WTC11 (cell line): ENCODE results near the gene FGR.

Experiments used
- ATF3 ChIP-seq: sonication (generic); formaldehyde crosslinking; conservative IDR thresholded peaks from 2 replicates; pipeline ENCODE4 v1.8.1; 2022; ENCODE audit warnings: mild to moderate bottlenecking, missing genetic modification reagents
- ATF6 ChIP-seq: sonication (generic); formaldehyde crosslinking; IDR thresholded peaks from 2 replicates; pipeline ENCODE4 v1.8.1; 2023; ENCODE audit warnings: mild to moderate bottlenecking, missing genetic modification reagents
- CREB1 ChIP-seq: sonication (generic); formaldehyde crosslinking; IDR thresholded peaks from 2 replicates; pipeline ENCODE4 v1.8.0; 2023; ENCODE audit warnings: mild to moderate bottlenecking, missing genetic modification reagents
- CTCF ChIP-seq: fragments of 200-600 bp; IDR thresholded peaks from 2 replicates; pipeline ENCODE4 v1.8.0; 2022; ENCODE audit warnings: antibody characterized with exemption
- ELF4 ChIP-seq: sonication (generic); formaldehyde crosslinking; IDR thresholded peaks from 2 replicates; pipeline ENCODE4 v1.8.1; 2022; ENCODE audit warnings: low read depth, mild to moderate bottlenecking, moderate library complexity, missing genetic modification reagents
- ESRRA ChIP-seq: sonication (generic); formaldehyde crosslinking; IDR thresholded peaks from 2 replicates; pipeline ENCODE4 v1.8.1; 2022; ENCODE audit warnings: mild to moderate bottlenecking, missing genetic modification reagents, borderline replicate concordance
- ETV6 ChIP-seq: sonication (generic); formaldehyde crosslinking; IDR thresholded peaks from 2 replicates; pipeline ENCODE4 v1.8.1; 2022; ENCODE audit warnings: mild to moderate bottlenecking, missing genetic modification reagents
- NR2C2 ChIP-seq: sonication (generic); formaldehyde crosslinking; IDR thresholded peaks from 2 replicates; pipeline ENCODE4 v1.8.0; 2022; ENCODE audit warnings: mild to moderate bottlenecking, missing genetic modification reagents
- SMAD4 ChIP-seq: sonication (generic); formaldehyde crosslinking; IDR thresholded peaks from 2 replicates; pipeline ENCODE4 v1.8.0; 2022; ENCODE audit warnings: mild to moderate bottlenecking, missing genetic modification reagents
- SP1 ChIP-seq: sonication (generic); formaldehyde crosslinking; conservative IDR thresholded peaks from 2 replicates; pipeline ENCODE4 v1.8.1; 2022; ENCODE audit warnings: missing genetic modification reagents
- ZNF219 ChIP-seq: sonication (generic); formaldehyde crosslinking; IDR thresholded peaks from 2 replicates; pipeline ENCODE4 v1.8.0; 2023; ENCODE audit warnings: missing genetic modification reagents, mild to moderate bottlenecking, borderline replicate concordance
- ZNF317 ChIP-seq: sonication (generic); formaldehyde crosslinking; IDR thresholded peaks from 2 replicates; pipeline ENCODE4 v1.8.1; 2023; ENCODE audit warnings: low read depth, mild to moderate bottlenecking, moderate library complexity, missing genetic modification reagents, borderline replicate concordance

GRCh38 chr1:27648602-27649305, 13.8 kb upstream of the FGR start:
- TF ChIP-seq ETV6 (CRISPR knock-in tag): no peak
- no peak for TF ChIP-seq CTCF
- TF ChIP-seq ZNF219 (CRISPR knock-in tag): no peak
- TF ChIP-seq ATF6 (CRISPR knock-in tag): no peak
- no peak for TF ChIP-seq CREB1
- no peak for TF ChIP-seq SMAD4
- no peak for TF ChIP-seq ESRRA (CRISPR knock-in tag)
- TF ChIP-seq ATF3 (CRISPR knock-in tag): no peak
- no peak for TF ChIP-seq NR2C2 (CRISPR knock-in tag)
- no peak for TF ChIP-seq ELF4
- TF ChIP-seq SP1 (CRISPR knock-in tag): no peak
- no peak for TF ChIP-seq ZNF317
